Measurements from ENCODE around the gene KAZN.

DNA sequence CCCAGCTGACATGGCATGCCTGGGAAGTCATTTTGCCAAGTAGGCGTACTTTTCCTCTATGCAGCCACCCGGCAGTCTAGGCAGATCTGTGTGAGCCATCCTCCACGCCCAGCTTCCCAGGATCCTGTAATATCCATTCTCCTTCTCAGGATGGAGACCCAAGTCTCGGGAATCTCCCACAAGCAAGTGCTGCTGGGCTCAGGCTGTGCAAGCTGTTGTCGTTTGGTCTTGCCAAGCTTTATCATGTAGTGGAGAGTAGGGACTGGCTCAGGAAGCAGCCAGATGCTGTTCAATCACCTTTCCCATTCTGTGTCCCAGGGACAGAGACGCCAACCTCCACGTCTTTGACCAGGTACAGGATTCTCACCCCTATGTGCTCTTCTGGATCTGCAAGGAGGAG lies 363.9 kb downstream of the KAZN start:
- TF ChIP-seq EGR1 (IDR thresholded peaks at IDR 0.05) = no peak
- TF ChIP-seq EP300 (IDR thresholded peaks at IDR 0.05; ENCODE audit: borderline replicate concordance) = no peak
- TF ChIP-seq, protein P1, sequence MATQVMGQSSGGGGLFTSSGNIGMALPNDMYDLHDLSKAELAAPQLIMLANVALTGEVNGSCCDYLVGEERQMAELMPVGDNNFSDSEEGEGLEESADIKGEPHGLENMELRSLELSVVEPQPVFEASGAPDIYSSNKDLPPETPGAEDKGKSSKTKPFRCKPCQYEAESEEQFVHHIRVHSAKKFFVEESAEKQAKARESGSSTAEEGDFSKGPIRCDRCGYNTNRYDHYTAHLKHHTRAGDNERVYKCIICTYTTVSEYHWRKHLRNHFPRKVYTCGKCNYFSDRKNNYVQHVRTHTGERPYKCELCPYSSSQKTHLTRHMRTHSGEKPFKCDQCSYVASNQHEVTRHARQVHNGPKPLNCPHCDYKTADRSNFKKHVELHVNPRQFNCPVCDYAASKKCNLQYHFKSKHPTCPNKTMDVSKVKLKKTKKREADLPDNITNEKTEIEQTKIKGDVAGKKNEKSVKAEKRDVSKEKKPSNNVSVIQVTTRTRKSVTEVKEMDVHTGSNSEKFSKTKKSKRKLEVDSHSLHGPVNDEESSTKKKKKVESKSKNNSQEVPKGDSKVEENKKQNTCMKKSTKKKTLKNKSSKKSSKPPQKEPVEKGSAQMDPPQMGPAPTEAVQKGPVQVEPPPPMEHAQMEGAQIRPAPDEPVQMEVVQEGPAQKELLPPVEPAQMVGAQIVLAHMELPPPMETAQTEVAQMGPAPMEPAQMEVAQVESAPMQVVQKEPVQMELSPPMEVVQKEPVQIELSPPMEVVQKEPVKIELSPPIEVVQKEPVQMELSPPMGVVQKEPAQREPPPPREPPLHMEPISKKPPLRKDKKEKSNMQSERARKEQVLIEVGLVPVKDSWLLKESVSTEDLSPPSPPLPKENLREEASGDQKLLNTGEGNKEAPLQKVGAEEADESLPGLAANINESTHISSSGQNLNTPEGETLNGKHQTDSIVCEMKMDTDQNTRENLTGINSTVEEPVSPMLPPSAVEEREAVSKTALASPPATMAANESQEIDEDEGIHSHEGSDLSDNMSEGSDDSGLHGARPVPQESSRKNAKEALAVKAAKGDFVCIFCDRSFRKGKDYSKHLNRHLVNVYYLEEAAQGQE (IDR thresholded peaks at IDR 0.05; ENCODE audit: low read depth) = no peak
- TF ChIP-seq CREB1 (IDR thresholded peaks at IDR 0.05; ENCODE audit: low read depth) = no peak
- no peak for TF ChIP-seq TAF1 (IDR thresholded peaks at IDR 0.05; ENCODE audit: low read depth)
- TF ChIP-seq, protein P2, sequence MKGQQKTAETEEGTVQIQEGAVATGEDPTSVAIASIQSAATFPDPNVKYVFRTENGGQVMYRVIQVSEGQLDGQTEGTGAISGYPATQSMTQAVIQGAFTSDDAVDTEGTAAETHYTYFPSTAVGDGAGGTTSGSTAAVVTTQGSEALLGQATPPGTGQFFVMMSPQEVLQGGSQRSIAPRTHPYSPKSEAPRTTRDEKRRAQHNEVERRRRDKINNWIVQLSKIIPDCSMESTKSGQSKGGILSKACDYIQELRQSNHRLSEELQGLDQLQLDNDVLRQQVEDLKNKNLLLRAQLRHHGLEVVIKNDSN (IDR thresholded peaks at IDR 0.05) = no peak
- TF ChIP-seq RAD21 (IDR thresholded peaks at IDR 0.05; ENCODE audit: low read depth) = no peak
- TF ChIP-seq TEAD4 (IDR thresholded peaks at IDR 0.05) = no peak
- no peak for TF ChIP-seq CEBPB (IDR thresholded peaks at IDR 0.05)
- no peak for TF ChIP-seq YY1 (IDR thresholded peaks at IDR 0.05; ENCODE audit: low read depth)
- no peak for TF ChIP-seq MAX (IDR thresholded peaks at IDR 0.05)
- no peak for TF ChIP-seq FOXM1 (IDR thresholded peaks at IDR 0.05; ENCODE audit: borderline replicate concordance, low read depth)
- TF ChIP-seq TCF12 (IDR thresholded peaks at IDR 0.05; ENCODE audit: low read depth) = no peak
